ENCODE data around the gene MTMR11.

Gene MTMR11

DNA sequence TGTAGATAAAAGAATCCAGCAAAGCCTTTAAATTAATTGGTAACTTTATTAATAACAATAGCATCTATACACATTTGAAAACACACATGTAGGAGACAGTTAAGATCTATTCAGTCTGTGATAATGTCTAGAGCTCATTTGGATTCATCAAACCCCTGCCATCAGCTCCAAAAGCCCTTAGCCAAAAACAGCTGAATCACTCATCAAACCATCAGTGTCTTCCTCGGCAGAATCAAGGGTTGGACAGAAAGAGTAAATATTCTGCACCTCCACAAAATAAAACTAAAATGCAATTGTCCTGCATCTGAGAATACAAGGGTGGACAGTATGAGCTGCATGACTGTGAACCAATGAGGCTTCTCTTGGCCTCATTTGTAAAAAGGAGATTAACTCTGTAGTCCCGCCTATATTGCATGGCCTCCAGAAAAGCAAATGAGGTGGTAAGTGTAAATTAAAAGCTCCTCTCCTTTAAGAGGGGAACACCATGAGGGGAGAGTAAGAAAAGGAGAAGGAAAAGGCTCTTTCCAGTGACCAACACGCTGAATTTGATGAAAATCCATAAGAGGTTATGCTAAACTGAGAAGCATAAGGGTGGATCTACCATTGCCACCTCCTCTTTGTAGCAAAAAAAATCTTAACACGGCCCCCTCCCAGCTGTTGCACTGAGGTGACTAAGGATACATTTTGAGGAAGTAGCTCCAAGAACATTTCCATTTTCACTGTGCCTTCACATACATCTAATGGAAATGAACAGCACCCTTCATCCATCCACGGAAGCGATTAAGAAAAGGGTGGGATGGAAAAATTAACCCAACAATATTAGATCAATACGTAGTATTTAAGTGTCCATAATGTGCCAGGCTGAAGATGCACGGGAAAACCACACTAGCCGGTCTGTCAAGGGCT lies 52.0 kb downstream of the MTMR11 start:
- Histone ChIP-seq H3K36me3 (replicated peaks; ENCODE audit: insufficient read depth, low read length) (no peaks in the 10 kb centered on the region), H3K79me2 (ENCODE audit: low read length) (no peaks in the 10 kb centered on the region), H3K9ac (ENCODE audit: low read length) (peak overlapping the region; percentile 84), H3K4me2 (ENCODE audit: low read depth, low read length) (peak overlapping the region; percentile 78), H3K27me3 (replicated peaks; ENCODE audit: insufficient read depth, low read length) (no peaks in the 10 kb centered on the region), H3K9me2 (replicated peaks; ENCODE audit: insufficient read depth, low read length) (no peaks in the 10 kb centered on the region), H3K4me1 (ENCODE audit: low read length) (peaks cover 16% of the 10 kb centered on the region), H4K20me1 (ENCODE audit: insufficient read depth, low read length) (no peaks in the 10 kb centered on the region), H2AFZ (ENCODE audit: low read length) (peak overlapping the region; percentile 10; the same call in 1 of the 2 replicates), H3K27ac (ENCODE audit: low read length) (peak overlapping the region; percentile 92), H3K9me3 (replicated peaks; ENCODE audit: insufficient read depth, low read length) (no peaks in the 10 kb centered on the region), H3K4me3 (ENCODE audit: low read length) (peak overlapping the region; percentile 64), H3F3A (ENCODE audit: insufficient read depth, low read length) (peaks cover 52% of the 10 kb centered on the region)
- TF ChIP-seq EZH2 (optimal IDR thresholded peaks at IDR 0.05; ENCODE audit: low read depth, low read length): no peak
- TF ChIP-seq, protein P1, sequence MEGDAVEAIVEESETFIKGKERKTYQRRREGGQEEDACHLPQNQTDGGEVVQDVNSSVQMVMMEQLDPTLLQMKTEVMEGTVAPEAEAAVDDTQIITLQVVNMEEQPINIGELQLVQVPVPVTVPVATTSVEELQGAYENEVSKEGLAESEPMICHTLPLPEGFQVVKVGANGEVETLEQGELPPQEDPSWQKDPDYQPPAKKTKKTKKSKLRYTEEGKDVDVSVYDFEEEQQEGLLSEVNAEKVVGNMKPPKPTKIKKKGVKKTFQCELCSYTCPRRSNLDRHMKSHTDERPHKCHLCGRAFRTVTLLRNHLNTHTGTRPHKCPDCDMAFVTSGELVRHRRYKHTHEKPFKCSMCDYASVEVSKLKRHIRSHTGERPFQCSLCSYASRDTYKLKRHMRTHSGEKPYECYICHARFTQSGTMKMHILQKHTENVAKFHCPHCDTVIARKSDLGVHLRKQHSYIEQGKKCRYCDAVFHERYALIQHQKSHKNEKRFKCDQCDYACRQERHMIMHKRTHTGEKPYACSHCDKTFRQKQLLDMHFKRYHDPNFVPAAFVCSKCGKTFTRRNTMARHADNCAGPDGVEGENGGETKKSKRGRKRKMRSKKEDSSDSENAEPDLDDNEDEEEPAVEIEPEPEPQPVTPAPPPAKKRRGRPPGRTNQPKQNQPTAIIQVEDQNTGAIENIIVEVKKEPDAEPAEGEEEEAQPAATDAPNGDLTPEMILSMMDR (IDR thresholded peaks at IDR 0.05; ENCODE audit: low read length): no peak
- TF ChIP-seq EZH2phosphoT487 (IDR thresholded peaks at IDR 0.05; ENCODE audit: low read length): no peak
- DNase-seq: peak; percentile 63

DNA sequence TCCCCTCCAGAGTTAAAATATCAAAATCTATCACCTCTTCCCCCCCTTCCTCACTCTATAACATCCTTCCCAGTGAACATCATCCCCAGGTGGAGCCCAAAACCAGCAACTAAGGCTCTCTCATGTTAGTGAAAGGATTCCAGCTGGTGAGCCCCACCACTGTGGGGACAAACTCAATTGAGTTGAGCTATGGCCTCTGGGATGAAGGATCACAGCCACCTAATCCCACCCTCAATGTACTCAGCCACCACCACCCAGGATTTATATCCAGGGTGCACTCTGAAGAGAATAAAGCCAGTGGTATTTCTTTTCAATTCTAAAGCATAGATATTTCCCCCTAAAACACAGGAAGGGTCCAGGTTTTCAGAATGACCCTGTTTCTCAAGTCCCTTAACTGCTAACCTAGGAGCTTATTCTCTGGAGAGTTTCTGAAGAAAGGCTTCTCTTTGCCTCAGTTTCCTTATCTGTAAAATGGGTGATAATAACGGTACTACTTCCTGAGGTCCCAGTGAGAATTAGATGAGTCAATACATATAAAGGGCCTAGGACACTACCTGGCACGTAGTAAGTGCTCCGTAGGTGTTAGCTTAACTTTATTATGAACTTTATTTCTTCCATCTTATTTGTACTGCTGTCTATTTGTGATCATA lies 53.0 kb downstream of the MTMR11 start:
- no peak for DNase-seq
- peaks cover 16% of the 10 kb centered on the region for H3K4me1 ChIP-seq (ENCODE audit: low read length)
- H3K27me3 ChIP-seq (replicated peaks; ENCODE audit: insufficient read depth, low read length): no peaks in the 10 kb centered on the region
- no peaks in the 10 kb centered on the region for H3K9me2 ChIP-seq (replicated peaks; ENCODE audit: insufficient read depth, low read length)
- TF ChIP-seq EZH2 (optimal IDR thresholded peaks at IDR 0.05; ENCODE audit: low read depth, low read length) (no peak), EZH2phosphoT487 (IDR thresholded peaks at IDR 0.05; ENCODE audit: low read length) (no peak)
- TF ChIP-seq, protein P1 (IDR thresholded peaks at IDR 0.05; ENCODE audit: low read length): no peak
- peak overlapping the region; percentile 92; the same call in 1 of the 2 replicates for H3K27ac ChIP-seq (ENCODE audit: low read length)
- peaks cover 45% of the 10 kb centered on the region for H3F3A ChIP-seq (ENCODE audit: insufficient read depth, low read length)
- H3K4me3 ChIP-seq (ENCODE audit: low read length): no peak overlapping the region
- H3K4me2 ChIP-seq (ENCODE audit: low read depth, low read length): peak overlapping the region; percentile 78
- no peaks in the 10 kb centered on the region for H3K36me3 ChIP-seq (replicated peaks; ENCODE audit: insufficient read depth, low read length)
- H3K79me2 ChIP-seq (ENCODE audit: low read length): no peaks in the 10 kb centered on the region
- H3K9me3 ChIP-seq (replicated peaks; ENCODE audit: insufficient read depth, low read length): no peaks in the 10 kb centered on the region
- H4K20me1 ChIP-seq (ENCODE audit: insufficient read depth, low read length): no peaks in the 10 kb centered on the region
- peak overlapping the region; percentile 84; the same call in 1 of the 2 replicates for H3K9ac ChIP-seq (ENCODE audit: low read length)
- no peak overlapping the region for H2AFZ ChIP-seq (ENCODE audit: low read length)

DNA sequence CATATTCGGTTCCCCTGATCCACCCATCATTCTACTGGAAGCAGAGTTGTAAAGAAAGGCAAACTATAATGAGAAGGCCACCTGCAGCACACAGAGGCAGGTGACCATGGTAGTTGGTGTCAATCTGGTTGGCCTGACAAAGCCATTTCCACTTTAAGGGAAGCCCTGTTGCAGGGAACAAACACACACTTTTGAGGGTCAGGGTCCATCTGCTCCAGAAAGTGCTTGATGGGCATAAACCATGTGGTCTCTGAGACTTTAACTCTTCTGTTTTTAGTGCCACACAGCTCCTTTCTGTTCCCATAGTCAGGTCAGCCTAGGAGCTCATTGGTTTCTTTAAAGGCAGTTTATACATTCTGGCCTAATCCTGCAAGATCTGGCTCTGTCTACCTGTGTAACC lies 54.8 kb downstream of the MTMR11 start:
- peaks cover 29% of the 10 kb centered on the region for H3F3A ChIP-seq (ENCODE audit: insufficient read depth, low read length)
- H3K4me3 ChIP-seq (ENCODE audit: low read length): no peak overlapping the region
- peaks cover 16% of the 10 kb centered on the region for H3K4me1 ChIP-seq (ENCODE audit: low read length)
- no peaks in the 10 kb centered on the region for H4K20me1 ChIP-seq (ENCODE audit: insufficient read depth, low read length)
- H3K9me3 ChIP-seq (replicated peaks; ENCODE audit: insufficient read depth, low read length): no peaks in the 10 kb centered on the region
- no peak for TF ChIP-seq EZH2phosphoT487 (IDR thresholded peaks at IDR 0.05; ENCODE audit: low read length)
- no peak for TF ChIP-seq EZH2 (optimal IDR thresholded peaks at IDR 0.05; ENCODE audit: low read depth, low read length)
- TF ChIP-seq, protein P1 (IDR thresholded peaks at IDR 0.05; ENCODE audit: low read length): no peak
- H3K27ac ChIP-seq (ENCODE audit: low read length): no peak overlapping the region
- no peaks in the 10 kb centered on the region for H3K36me3 ChIP-seq (replicated peaks; ENCODE audit: insufficient read depth, low read length)
- no peaks in the 10 kb centered on the region for H3K9me2 ChIP-seq (replicated peaks; ENCODE audit: insufficient read depth, low read length)
- H3K9ac ChIP-seq (ENCODE audit: low read length): no peak overlapping the region
- H3K79me2 ChIP-seq (ENCODE audit: low read length): no peaks in the 10 kb centered on the region
- H2AFZ ChIP-seq (ENCODE audit: low read length): no peak overlapping the region
- H3K4me2 ChIP-seq (ENCODE audit: low read depth, low read length): no peak overlapping the region
- no peak for DNase-seq
- no peaks in the 10 kb centered on the region for H3K27me3 ChIP-seq (replicated peaks; ENCODE audit: insufficient read depth, low read length)

Data from MM.1S (cell line).